Measurements from ENCODE around the gene NSD2.

NSD2 gene

DNA sequence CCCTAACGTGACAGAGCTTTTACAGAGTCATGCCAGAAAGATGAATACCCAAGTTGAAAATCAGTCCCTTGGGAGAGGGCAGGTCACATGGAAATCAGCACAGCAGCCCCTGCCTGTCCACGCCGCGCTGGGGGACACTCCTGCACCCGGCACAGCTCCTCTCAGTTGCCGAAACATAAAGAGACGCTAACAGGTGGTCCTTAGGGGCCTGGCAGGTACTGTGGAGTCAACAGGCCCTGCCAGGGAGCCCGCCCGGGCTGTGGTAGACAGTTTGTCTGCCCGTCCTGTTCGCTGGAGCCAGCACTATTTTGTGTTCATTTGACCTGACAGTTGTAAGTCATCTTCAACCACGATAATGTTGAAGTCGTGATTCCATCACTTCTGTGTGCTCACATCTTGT is 107.0 kb downstream of the NSD2 start:
- Histone ChIP-seq H4K8ac (ENCODE audit: low read length) (no peak overlapping the region), H2BK120ac (ENCODE audit: low read depth, low read length) (no peak overlapping the region), H3K4me3 (ENCODE audit: insufficient read depth in 1 of 2, low read depth in 1 of 2, low read length in 2 of 2) (no peak overlapping the region), H3K14ac (ENCODE audit: low read length in 2 of 2) (no peak overlapping the region), H2BK5ac (ENCODE audit: low read depth, low read length, poor library complexity, severe bottlenecking) (no peak overlapping the region), H2BK15ac (ENCODE audit: low read depth, poor library complexity, severe bottlenecking) (no peak overlapping the region), H3K27ac (ENCODE audit: low read length, poor library complexity, severe bottlenecking) (no peak overlapping the region), H3K79me1 (replicated peaks; ENCODE audit: low read length, poor library complexity, severe bottlenecking) (peaks cover 54% of the 10 kb centered on the region), H3K4me2 (ENCODE audit: low read length, poor library complexity, severe bottlenecking) (no peak overlapping the region), H3K4ac (ENCODE audit: low read depth in 1 of 2, low read length in 2 of 2) (no peak overlapping the region), H4K91ac (ENCODE audit: low read length) (no peak overlapping the region), H2BK12ac (ENCODE audit: low read length in 2 of 2) (no peak overlapping the region), H3K27me3 (ENCODE audit: control insufficient read depth in 1 of 2, insufficient read depth in 1 of 2, low read length in 2 of 2) (no peaks in the 10 kb centered on the region), H3K23ac (ENCODE audit: low read length in 2 of 2) (no peak overlapping the region), H2AFZ (ENCODE audit: low read depth, low read length) (no peak overlapping the region), H3K4me1 (ENCODE audit: control insufficient read depth, insufficient read depth, low read depth, low read length) (peaks cover 2% of the 10 kb centered on the region), H2AK5ac (ENCODE audit: low read length, severe bottlenecking) (no peak overlapping the region), H3K9me3 (ENCODE audit: control insufficient read depth, low read length) (no peaks in the 10 kb centered on the region), H3K9ac (ENCODE audit: low read length) (no peak overlapping the region), H3K36me3 (ENCODE audit: control insufficient read depth in 1 of 2, insufficient read depth in 2 of 2, low read depth in 1 of 2, low read length in 2 of 2) (peaks cover 92 to 93% of the 10 kb centered on the region in 2 experiments), H3K18ac (ENCODE audit: low read depth in 1 of 2, low read length in 2 of 2) (no peak overlapping the region)
- WGBS: 94% methylated on average over 13 of the region's 13 CpGs
- DNase-seq: no peak

- H2AK5ac ChIP-seq (ENCODE audit: low read length, severe bottlenecking): no peak overlapping the region
- no peak overlapping the region for H2BK15ac ChIP-seq (ENCODE audit: low read depth, poor library complexity, severe bottlenecking)
- H4K91ac ChIP-seq (ENCODE audit: low read length): no peak overlapping the region
- H3K4me2 ChIP-seq (ENCODE audit: low read length, poor library complexity, severe bottlenecking): no peak overlapping the region
- H3K36me3 ChIP-seq (ENCODE audit: control insufficient read depth in 1 of 2, insufficient read depth in 2 of 2, low read depth in 1 of 2, low read length in 2 of 2): peaks cover 92 to 93% of the 10 kb centered on the region in 2 experiments
- H2BK12ac ChIP-seq (ENCODE audit: low read length in 2 of 2): no peak overlapping the region
- H3K23ac ChIP-seq (ENCODE audit: low read length in 2 of 2): no peak overlapping the region
- H3K14ac ChIP-seq (ENCODE audit: low read length in 2 of 2): no peak overlapping the region
- H2BK120ac ChIP-seq (ENCODE audit: low read depth, low read length): no peak overlapping the region
- H2BK5ac ChIP-seq (ENCODE audit: low read depth, low read length, poor library complexity, severe bottlenecking): no peak overlapping the region
- no peaks in the 10 kb centered on the region for H3K9me3 ChIP-seq (ENCODE audit: control insufficient read depth, low read length)
- H3K4me1 ChIP-seq (ENCODE audit: control insufficient read depth, insufficient read depth, low read depth, low read length): peaks cover 2% of the 10 kb centered on the region
- no peak overlapping the region for H3K18ac ChIP-seq (ENCODE audit: low read depth in 1 of 2, low read length in 2 of 2)
- H3K27me3 ChIP-seq (ENCODE audit: control insufficient read depth in 1 of 2, insufficient read depth in 1 of 2, low read length in 2 of 2): no peaks in the 10 kb centered on the region
- H3K27ac ChIP-seq (ENCODE audit: low read length, poor library complexity, severe bottlenecking): no peak overlapping the region
- WGBS: 95% methylated on average over 41 of the region's 45 CpGs
- H4K8ac ChIP-seq (ENCODE audit: low read length): no peak overlapping the region
- no peak overlapping the region for H3K4ac ChIP-seq (ENCODE audit: low read depth in 1 of 2, low read length in 2 of 2)
- H2AFZ ChIP-seq (ENCODE audit: low read depth, low read length): no peak overlapping the region
- H3K79me1 ChIP-seq (replicated peaks; ENCODE audit: low read length, poor library complexity, severe bottlenecking): peaks cover 54% of the 10 kb centered on the region
- H3K9ac ChIP-seq (ENCODE audit: low read length): no peak overlapping the region
- no peak for DNase-seq
- peak overlapping the region in 1 of 2 experiments; percentile 7 for H3K4me3 ChIP-seq (ENCODE audit: insufficient read depth in 1 of 2, low read depth in 1 of 2, low read length in 2 of 2)
Observed at GRCh38 chr4:1978741-1979476, 107.7 kb downstream of the NSD2 start.

GRCh38 chr4:1979477-1980196 is 108.4 kb downstream of the NSD2 start:
- no peak overlapping the region for H3K9ac ChIP-seq (ENCODE audit: low read length)
- H2AK5ac ChIP-seq (ENCODE audit: low read length, severe bottlenecking): no peak overlapping the region
- H4K8ac ChIP-seq (ENCODE audit: low read length): no peak overlapping the region
- no peak overlapping the region for H3K4me2 ChIP-seq (ENCODE audit: low read length, poor library complexity, severe bottlenecking)
- peaks cover 56% of the 10 kb centered on the region for H3K79me1 ChIP-seq (replicated peaks; ENCODE audit: low read length, poor library complexity, severe bottlenecking)
- WGBS: 97% methylated on average over 21 of the region's 22 CpGs
- H3K9me3 ChIP-seq (ENCODE audit: control insufficient read depth, low read length): no peaks in the 10 kb centered on the region
- no peaks in the 10 kb centered on the region for H3K27me3 ChIP-seq (ENCODE audit: control insufficient read depth in 1 of 2, insufficient read depth in 1 of 2, low read length in 2 of 2)
- peaks cover 93 to 95% of the 10 kb centered on the region in 2 experiments for H3K36me3 ChIP-seq (ENCODE audit: control insufficient read depth in 1 of 2, insufficient read depth in 2 of 2, low read depth in 1 of 2, low read length in 2 of 2)
- no peak overlapping the region for H3K23ac ChIP-seq (ENCODE audit: low read length in 2 of 2)
- no peak overlapping the region for H2BK12ac ChIP-seq (ENCODE audit: low read length in 2 of 2)
- no peak for DNase-seq
- H2BK5ac ChIP-seq (ENCODE audit: low read depth, low read length, poor library complexity, severe bottlenecking): no peak overlapping the region
- H3K18ac ChIP-seq (ENCODE audit: low read depth in 1 of 2, low read length in 2 of 2): no peak overlapping the region
- H2AFZ ChIP-seq (ENCODE audit: low read depth, low read length): no peak overlapping the region
- peaks cover 3% of the 10 kb centered on the region for H3K4me1 ChIP-seq (ENCODE audit: control insufficient read depth, insufficient read depth, low read depth, low read length)
- no peak overlapping the region for H3K4ac ChIP-seq (ENCODE audit: low read depth in 1 of 2, low read length in 2 of 2)
- no peak overlapping the region for H3K14ac ChIP-seq (ENCODE audit: low read length in 2 of 2)
- no peak overlapping the region for H4K91ac ChIP-seq (ENCODE audit: low read length)
- no peak overlapping the region for H2BK15ac ChIP-seq (ENCODE audit: low read depth, poor library complexity, severe bottlenecking)
- H3K27ac ChIP-seq (ENCODE audit: low read length, poor library complexity, severe bottlenecking): no peak overlapping the region
- H2BK120ac ChIP-seq (ENCODE audit: low read depth, low read length): no peak overlapping the region
- H3K4me3 ChIP-seq (ENCODE audit: insufficient read depth in 1 of 2, low read depth in 1 of 2, low read length in 2 of 2): no peak overlapping the region

- Histone ChIP-seq H3K4ac (ENCODE audit: low read depth in 1 of 2, low read length in 2 of 2) (no peak overlapping the region), H3K4me2 (ENCODE audit: low read length, poor library complexity, severe bottlenecking) (no peak overlapping the region), H2BK5ac (ENCODE audit: low read depth, low read length, poor library complexity, severe bottlenecking) (no peak overlapping the region), H3K18ac (ENCODE audit: low read depth in 1 of 2, low read length in 2 of 2) (no peak overlapping the region), H3K4me1 (ENCODE audit: control insufficient read depth, insufficient read depth, low read depth, low read length) (peaks cover 1% of the 10 kb centered on the region), H3K9me3 (ENCODE audit: control insufficient read depth, low read length) (no peaks in the 10 kb centered on the region), H2BK120ac (ENCODE audit: low read depth, low read length) (no peak overlapping the region), H3K4me3 (ENCODE audit: insufficient read depth in 1 of 2, low read depth in 1 of 2, low read length in 2 of 2) (no peak overlapping the region), H4K91ac (ENCODE audit: low read length) (no peak overlapping the region), H3K79me1 (replicated peaks; ENCODE audit: low read length, poor library complexity, severe bottlenecking) (peaks cover 54% of the 10 kb centered on the region), H3K27ac (ENCODE audit: low read length, poor library complexity, severe bottlenecking) (no peak overlapping the region), H3K36me3 (ENCODE audit: control insufficient read depth in 1 of 2, insufficient read depth in 2 of 2, low read depth in 1 of 2, low read length in 2 of 2) (peaks cover 93 to 95% of the 10 kb centered on the region in 2 experiments), H4K8ac (ENCODE audit: low read length) (no peak overlapping the region), H2AK5ac (ENCODE audit: low read length, severe bottlenecking) (no peak overlapping the region), H3K23ac (ENCODE audit: low read length in 2 of 2) (no peak overlapping the region), H2AFZ (ENCODE audit: low read depth, low read length) (no peak overlapping the region), H3K14ac (ENCODE audit: low read length in 2 of 2) (no peak overlapping the region), H3K27me3 (ENCODE audit: control insufficient read depth in 1 of 2, insufficient read depth in 1 of 2, low read length in 2 of 2) (no peaks in the 10 kb centered on the region), H2BK12ac (ENCODE audit: low read length in 2 of 2) (no peak overlapping the region), H3K9ac (ENCODE audit: low read length) (no peak overlapping the region), H2BK15ac (ENCODE audit: low read depth, poor library complexity, severe bottlenecking) (no peak overlapping the region)
- no peak for DNase-seq
- 98% methylated on average over 16 of the region's 16 CpGs for whole genome bisulfite sequencing
Observed at GRCh38 chr4:1980561-1981041, 109.4 kb downstream of the NSD2 start.
